Astrocyte of the cerebellum (primary cell): ENCODE results near the gene CPA2.

Experiments used
- DNase-seq: peaks from one replicate; pipeline ENCODE4 v3.0.0-alpha.2; 2011; ENCODE audit warnings: low read depth
- H3K4me3 ChIP-seq: 2 replicates; pipeline ENCODE4 v1.5.1; 2011; ENCODE audit warnings: mild to moderate bottlenecking, low read depth, low read length, moderate library complexity
- in situ Hi-C: cut with HindIII; loops from 2 replicates; pipeline ENCODE4 v1.10.0; 2017; ENCODE audit warnings: low sequenced_read_pairs
- TF ChIP-seq, protein P1 (sequence below): IDR thresholded peaks from 2 replicates; pipeline ENCODE4 v1.5.1; 2012; ENCODE audit warnings: low read length, low read depth, moderate library complexity, mild to moderate bottlenecking; ENCODE audit errors: missing control alignments

CPA2 gene

DNA sequence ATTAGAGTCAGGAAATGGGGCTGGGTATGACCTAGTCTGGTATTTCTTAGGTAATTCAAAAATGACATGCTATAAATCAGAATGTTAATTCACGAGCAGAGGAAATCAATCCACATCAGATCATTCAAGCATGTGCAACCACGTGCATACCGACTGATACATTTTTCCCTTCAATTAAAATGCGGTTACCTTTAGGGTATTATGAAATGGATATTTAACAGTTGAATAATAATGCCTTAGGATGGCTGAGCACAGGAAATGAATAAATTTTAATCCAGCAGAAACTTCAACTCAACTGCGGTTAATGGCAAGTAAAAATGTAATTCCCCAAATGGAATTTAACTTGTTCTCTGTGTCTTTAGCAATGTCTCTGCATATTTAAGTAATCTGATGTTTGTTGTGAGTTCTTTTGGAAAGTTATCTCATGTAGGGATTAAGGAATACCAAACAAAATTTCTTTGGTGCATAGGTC, 9.2 kb downstream of the CPA2 start:
- TF ChIP-seq, protein P1, sequence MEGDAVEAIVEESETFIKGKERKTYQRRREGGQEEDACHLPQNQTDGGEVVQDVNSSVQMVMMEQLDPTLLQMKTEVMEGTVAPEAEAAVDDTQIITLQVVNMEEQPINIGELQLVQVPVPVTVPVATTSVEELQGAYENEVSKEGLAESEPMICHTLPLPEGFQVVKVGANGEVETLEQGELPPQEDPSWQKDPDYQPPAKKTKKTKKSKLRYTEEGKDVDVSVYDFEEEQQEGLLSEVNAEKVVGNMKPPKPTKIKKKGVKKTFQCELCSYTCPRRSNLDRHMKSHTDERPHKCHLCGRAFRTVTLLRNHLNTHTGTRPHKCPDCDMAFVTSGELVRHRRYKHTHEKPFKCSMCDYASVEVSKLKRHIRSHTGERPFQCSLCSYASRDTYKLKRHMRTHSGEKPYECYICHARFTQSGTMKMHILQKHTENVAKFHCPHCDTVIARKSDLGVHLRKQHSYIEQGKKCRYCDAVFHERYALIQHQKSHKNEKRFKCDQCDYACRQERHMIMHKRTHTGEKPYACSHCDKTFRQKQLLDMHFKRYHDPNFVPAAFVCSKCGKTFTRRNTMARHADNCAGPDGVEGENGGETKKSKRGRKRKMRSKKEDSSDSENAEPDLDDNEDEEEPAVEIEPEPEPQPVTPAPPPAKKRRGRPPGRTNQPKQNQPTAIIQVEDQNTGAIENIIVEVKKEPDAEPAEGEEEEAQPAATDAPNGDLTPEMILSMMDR: no peak
- H3K4me3 ChIP-seq: no peak overlapping the region
- peak; percentile 31 for DNase-seq
- in situ Hi-C loops: no loop called here

DNA sequence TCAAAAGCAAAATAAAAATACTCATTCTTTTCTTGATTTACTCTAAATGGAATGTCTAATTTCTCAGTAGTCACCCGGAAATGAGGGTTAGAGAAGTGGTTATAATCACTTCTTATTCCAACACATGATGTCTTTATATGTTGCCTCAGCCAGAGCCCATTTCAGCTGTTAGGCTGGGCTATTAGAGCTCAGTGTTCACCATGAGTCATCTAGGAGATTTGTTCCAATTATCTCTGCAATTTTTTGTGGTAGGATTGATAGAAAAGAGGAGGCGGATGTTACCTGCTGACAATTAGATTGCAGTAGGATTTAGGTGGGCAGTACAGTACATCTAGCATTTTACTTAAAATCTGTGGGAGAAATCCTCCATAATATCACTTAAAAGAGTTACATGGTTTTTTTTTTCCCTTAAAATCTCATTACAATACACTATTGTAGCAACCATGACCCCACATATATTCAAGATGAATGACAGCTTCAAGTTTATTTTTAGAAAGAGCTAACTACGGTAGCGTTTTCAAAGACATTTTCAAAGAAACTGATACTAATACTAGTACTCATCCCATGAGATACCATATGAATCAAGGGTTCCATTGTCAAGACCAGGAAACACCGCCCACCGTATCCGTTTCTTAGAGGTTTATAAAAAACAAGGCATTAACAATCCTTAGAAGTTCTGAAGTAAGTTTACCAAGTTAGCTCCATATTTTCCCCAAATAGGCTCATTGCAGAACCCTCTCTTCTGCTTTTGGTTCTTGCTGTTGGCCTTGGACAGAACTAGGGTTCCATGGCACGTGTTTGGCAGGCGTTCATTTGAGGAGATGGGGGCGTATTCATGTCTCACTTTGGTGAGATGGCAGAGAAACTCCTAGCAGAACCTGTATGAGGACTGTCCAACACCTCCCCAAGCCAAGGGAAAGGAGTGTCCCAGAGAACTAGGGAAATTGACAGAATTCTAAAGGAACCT, 10.4 kb downstream of the CPA2 start:
- TF ChIP-seq, protein P1: no peak
- in situ Hi-C loops: no loop called here
- DNase-seq: peak; percentile 59
- H3K4me3 ChIP-seq: no peak overlapping the region

DNA sequence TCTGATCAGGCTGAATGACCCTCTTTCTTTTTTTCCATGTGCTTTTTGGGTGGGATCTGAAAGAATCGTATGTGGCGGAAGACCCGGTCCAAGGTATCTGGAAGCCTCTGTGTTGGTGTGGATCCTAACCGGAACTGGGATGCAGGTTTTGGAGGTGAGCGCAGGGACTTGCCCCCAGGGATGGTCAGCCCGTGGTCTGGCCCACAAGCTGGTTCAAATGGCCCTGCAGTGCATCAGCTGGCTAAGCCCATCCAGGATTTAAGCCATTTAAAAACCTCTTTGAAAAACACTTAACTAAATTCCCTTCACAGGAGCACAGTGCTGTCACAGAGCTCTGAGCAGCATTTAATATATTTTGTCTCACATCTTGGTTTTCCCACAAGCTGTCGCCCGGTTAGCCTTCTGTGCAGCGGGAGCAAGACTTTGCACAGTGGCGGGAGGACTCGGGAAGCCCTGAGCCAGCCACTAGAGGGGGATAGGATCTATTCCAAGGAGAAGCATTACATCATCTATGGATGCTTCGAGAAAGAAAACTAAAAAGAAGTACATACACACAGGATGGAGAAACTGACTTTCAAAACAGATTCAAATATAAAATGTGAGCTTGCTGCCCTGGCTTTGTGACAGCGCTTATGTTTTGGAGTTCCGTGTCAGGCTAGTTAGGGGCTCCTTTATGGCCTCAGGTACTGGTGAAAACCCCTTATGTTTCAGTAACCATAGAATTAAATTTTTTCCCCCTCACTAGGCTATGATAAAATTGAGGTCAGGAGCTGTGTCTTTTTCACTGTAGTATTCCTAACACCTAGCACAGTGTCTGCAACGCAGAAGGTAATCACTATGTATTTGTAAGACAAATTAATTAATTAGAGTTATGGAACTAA, 11.3 kb downstream of the CPA2 start:
- in situ Hi-C loops: no loop called here
- TF ChIP-seq, protein P1: peak; percentile 61
- H3K4me3 ChIP-seq: no peak overlapping the region
- DNase-seq: no peak

DNA sequence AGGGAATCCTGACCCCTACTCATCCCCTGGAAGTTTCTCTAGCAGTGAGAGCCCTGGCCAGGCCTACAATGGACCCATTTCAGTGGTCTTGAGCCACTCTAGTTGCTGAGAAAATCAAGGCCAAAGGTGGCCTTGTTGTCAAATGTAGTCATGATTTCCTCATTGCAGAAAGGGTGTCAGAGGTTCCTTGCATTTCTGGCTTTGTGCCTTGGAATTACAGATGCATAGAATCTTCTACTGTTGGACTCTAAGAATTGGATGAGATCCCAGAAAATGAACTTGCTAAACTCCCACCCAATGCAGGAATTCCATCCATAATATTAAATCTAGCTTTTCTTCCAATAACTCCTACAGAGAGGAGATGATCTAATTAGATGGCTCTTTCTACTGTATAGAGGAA, 12.2 kb downstream of the CPA2 start:
- in situ Hi-C loops: no loop called here
- no peak overlapping the region for H3K4me3 ChIP-seq
- DNase-seq: peak; percentile 85

DNA sequence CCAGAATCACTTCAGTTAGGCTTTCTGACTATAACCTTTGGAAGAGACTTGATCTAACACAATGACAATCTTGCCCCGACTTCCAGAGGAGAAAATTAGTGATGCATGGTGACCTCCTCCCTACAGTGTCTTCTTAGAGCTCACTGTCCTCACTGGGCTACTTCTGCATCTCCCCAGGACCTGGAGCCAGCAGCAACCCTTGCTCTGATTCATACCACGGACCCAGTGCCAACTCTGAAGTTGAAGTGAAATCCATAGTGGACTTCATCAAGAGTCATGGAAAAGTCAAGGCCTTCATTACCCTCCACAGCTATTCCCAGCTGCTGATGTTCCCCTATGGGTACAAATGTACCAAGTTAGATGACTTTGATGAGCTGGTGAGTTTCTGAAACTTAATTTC, 12.6 kb downstream of the CPA2 start:
- TF ChIP-seq, protein P1: no peak
- in situ Hi-C loops: no loop called here
- no peak for DNase-seq
- H3K4me3 ChIP-seq: no peak overlapping the region

More for the DNA sequence above, 12.2 kb downstream of the CPA2 start:
- TF ChIP-seq, protein P1: no peak

DNA sequence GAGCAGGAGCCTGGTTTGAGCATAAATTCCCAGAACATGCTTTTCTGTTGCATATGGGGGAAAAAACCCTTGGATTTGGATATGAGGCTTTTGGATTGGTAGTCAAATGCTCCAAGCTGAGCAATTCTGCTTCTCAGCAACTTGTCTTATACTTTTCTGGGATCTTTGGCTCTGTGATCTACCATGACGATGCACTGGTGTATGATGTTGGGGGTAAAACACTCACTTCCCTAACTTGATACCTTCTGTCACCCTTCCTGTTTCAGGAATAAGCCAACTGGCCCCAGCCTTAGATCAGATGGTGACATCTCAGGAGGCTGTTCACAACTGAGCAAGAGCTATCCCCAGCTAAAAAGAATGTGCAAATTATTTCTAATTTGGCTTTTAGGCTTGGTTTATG, 13.2 kb downstream of the CPA2 start:
- TF ChIP-seq, protein P1: no peak
- H3K4me3 ChIP-seq: no peak overlapping the region
- no peak for DNase-seq
- in situ Hi-C loops: no loop called here
